ENCODE measurements around the gene CNTNAP2.

- no peak for TF ChIP-seq CTCF (IDR thresholded peaks at IDR 0.05)
- TF ChIP-seq POLR2A (IDR thresholded peaks at IDR 0.05), result no peak
These were observed 1439.7 kb downstream of the CNTNAP2 start for GRCh38 chr7:147556317-147556716.

All from suprapubic skin (tissue), 3 donors.